ENCODE measurements around the gene ITPKA.

The ITPKA gene

DNA sequence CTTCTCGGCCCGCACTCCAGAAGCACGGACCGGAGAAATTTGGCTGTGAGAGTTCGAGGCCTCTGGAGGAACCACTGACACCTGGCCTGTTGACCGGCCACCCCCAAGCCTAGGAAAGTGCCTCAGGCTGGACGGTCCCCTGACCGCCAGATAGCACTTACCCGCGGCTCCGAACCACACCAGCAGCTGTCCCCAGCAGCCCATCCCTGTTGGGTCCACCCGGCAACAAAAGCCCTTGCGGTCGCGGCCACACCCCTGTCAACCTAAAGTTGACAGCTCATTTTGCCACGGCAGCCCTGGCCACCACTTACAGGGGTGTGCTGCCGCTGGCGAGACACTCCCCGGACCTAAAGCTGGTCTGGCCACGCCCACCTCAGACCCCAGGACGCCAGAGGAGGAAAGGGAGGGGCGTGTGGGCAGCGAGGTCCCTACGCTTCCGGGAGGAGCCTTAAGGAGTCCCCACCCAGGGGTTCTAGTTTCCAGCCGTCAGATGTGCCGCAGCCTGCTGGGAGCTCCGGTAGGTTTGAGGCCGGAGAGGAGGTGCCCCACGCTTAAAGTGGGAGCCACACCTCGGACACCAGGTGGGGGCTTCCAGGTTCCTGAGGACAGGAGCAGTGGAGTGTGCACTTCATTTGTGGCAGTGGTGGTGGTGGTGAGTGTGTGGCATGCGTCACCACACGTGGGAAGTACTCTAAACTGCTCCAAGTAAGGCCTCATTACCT lies 20.0 kb downstream of the ITPKA start, which contains the start of gene LTK:
TSS of gene LTK (minus strand) at position 322 of the 722 bp plus-strand sequence. CDS start at position 204, 118 bp downstream.
- in situ Hi-C loops (cut with MboI; ENCODE audit: low sequenced_read_pairs, unreplicated experiment) = no loop called here
- DNase-seq (ENCODE audit: low spot score) = no peak
- TF ChIP-seq, protein P1, sequence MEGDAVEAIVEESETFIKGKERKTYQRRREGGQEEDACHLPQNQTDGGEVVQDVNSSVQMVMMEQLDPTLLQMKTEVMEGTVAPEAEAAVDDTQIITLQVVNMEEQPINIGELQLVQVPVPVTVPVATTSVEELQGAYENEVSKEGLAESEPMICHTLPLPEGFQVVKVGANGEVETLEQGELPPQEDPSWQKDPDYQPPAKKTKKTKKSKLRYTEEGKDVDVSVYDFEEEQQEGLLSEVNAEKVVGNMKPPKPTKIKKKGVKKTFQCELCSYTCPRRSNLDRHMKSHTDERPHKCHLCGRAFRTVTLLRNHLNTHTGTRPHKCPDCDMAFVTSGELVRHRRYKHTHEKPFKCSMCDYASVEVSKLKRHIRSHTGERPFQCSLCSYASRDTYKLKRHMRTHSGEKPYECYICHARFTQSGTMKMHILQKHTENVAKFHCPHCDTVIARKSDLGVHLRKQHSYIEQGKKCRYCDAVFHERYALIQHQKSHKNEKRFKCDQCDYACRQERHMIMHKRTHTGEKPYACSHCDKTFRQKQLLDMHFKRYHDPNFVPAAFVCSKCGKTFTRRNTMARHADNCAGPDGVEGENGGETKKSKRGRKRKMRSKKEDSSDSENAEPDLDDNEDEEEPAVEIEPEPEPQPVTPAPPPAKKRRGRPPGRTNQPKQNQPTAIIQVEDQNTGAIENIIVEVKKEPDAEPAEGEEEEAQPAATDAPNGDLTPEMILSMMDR (IDR thresholded peaks at IDR 0.05; ENCODE audit: borderline replicate concordance, control extremely low read depth, extremely low read depth, insufficient read depth, missing control alignments) = no peak

- in situ Hi-C loops (cut with MboI; ENCODE audit: low sequenced_read_pairs, unreplicated experiment) = no loop called here
- no peak for DNase-seq (ENCODE audit: low spot score)
- TF ChIP-seq, protein P1 (IDR thresholded peaks at IDR 0.05; ENCODE audit: borderline replicate concordance, control extremely low read depth, extremely low read depth, insufficient read depth, missing control alignments) = no peak
Observed at GRCh38 chr15:41517895-41518449, 24.3 kb downstream of the ITPKA start.

GRCh38 chr15:41520636-41521035 lies 27.0 kb downstream of the ITPKA start:
- in situ Hi-C loops (cut with MboI; ENCODE audit: low sequenced_read_pairs, unreplicated experiment) = loop anchor here (10.0 kb wide), 1 partner anchor 56 kb away; no protein-coding TSS in a partner anchor

DNA sequence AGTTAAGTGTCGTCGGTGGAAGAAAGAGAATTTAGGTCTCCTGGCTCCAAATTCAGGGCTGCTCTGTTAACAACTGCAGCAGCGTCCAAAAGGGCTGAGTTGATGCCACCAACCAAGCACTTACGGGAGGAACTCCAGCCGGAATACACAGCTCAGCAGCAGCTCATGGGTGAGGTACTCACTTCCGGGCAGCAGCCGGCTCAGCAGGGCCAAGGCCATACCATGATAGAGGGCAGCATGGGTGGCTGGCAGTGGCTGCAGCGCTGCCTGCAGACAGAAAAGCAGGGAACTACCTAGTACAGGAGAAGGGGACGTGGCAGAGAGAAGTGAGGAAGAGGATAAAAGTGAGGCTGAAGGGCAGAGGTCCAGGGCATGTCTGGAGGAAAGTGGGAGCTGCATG lies 27.9 kb downstream of the ITPKA start:
- in situ Hi-C loops (cut with MboI; ENCODE audit: low sequenced_read_pairs, unreplicated experiment) = loop anchor here (10.0 kb wide), 1 partner anchor 57 kb away; no protein-coding TSS in a partner anchor
- no peak for DNase-seq (ENCODE audit: low spot score)
- TF ChIP-seq, protein P1 (IDR thresholded peaks at IDR 0.05; ENCODE audit: borderline replicate concordance, control extremely low read depth, extremely low read depth, insufficient read depth, missing control alignments) = no peak

More at GRCh38 chr15:41520636-41521035, 27.0 kb downstream of the ITPKA start:
- TF ChIP-seq, protein P1 (IDR thresholded peaks at IDR 0.05; ENCODE audit: borderline replicate concordance, control extremely low read depth, extremely low read depth, insufficient read depth, missing control alignments) = no peak
- DNase-seq (ENCODE audit: low spot score) = no peak

DNA sequence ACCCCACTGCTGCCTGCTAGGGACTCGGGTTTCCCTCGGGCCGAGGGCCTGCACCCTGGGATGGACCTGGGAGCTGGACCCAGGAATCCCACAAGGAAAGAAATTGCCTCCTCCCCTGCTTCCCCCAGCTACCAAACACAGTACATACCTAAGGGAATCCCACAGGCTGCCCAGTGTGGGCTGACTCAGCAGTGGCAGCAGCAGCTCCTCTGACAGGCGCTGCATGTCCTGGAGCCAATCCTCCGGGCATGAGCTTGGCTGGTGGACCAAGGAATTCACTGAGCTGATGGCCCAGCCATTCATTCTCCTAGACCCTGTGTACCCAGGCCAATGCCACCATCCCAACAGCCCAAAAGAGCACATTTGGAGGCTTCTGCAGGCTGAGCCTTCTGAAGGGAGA lies 29.4 kb downstream of the ITPKA start:
- TF ChIP-seq, protein P1 (IDR thresholded peaks at IDR 0.05; ENCODE audit: borderline replicate concordance, control extremely low read depth, extremely low read depth, insufficient read depth, missing control alignments) = no peak
- no peak for DNase-seq (ENCODE audit: low spot score)
- in situ Hi-C loops (cut with MboI; ENCODE audit: low sequenced_read_pairs, unreplicated experiment) = loop anchor here (10.0 kb wide), 1 partner anchor 58 kb away; no protein-coding TSS in a partner anchor

- TF ChIP-seq, protein P1 (IDR thresholded peaks at IDR 0.05; ENCODE audit: borderline replicate concordance, control extremely low read depth, extremely low read depth, insufficient read depth, missing control alignments) = no peak
- DNase-seq (ENCODE audit: low spot score) = no peak
- in situ Hi-C loops (cut with MboI; ENCODE audit: low sequenced_read_pairs, unreplicated experiment) = no loop called here
Observed at GRCh38 chr15:41530363-41530956, 36.8 kb downstream of the ITPKA start.
